Large intestine (tissue), 3 donors: ENCODE results near the gene FAM110D. TPM values are rescaled to one million over a fixed set of nuclear protein-coding genes. Genes with fewer than 3 reads are reported as not detected.
A peak's percentile ranks its signal among the peaks of the same experiment; 100 is the strongest.

Source experiments
- DNase-seq, 2 donors: peaks; one replicate each; pipeline versions ENCODE4 v3.0.0 to v3.0.0-alpha.2; 2013
- H3K27ac ChIP-seq: one replicate; pipeline ENCODE4 v1.5.1; 2013; ENCODE audit warnings: low read length
- H3K27me3 ChIP-seq: 2 replicates; pipeline ENCODE4 v1.6.1; 2013; ENCODE audit warnings: low read length; ENCODE audit not compliant: control insufficient read depth, insufficient read depth
- H3K36me3 ChIP-seq: 2 replicates; pipeline ENCODE4 v1.6.1; 2013; ENCODE audit warnings: low read length; ENCODE audit not compliant: control insufficient read depth, insufficient read depth
- H3K4me1 ChIP-seq: one replicate; pipeline ENCODE4 v1.6.1; 2013; ENCODE audit warnings: low read length; ENCODE audit not compliant: control insufficient read depth, insufficient read depth
- H3K4me3 ChIP-seq: one replicate; pipeline ENCODE4 v1.5.1; 2013; ENCODE audit warnings: low read length
- H3K9me3 ChIP-seq: one replicate; pipeline ENCODE4 v1.6.1; 2013; ENCODE audit warnings: mild to moderate bottlenecking, low read depth, low read length, moderate library complexity; ENCODE audit not compliant: control insufficient read depth
- WGBS: methylation state at CpG from one replicate; pipeline ENCODE4 v1.1.5; 2013; ENCODE audit warnings: low lambda C conversion rate; ENCODE audit not compliant: insufficient coverage; 5-methylcytosine and 5-hydroxymethylcytosine counted together
- polyA plus RNA-seq: library from polyadenylated mRNA; unstranded; fragments of 120-200 nt; gene quantifications from one replicate; pipeline ENCODE4 v1.2.1, GENCODE V29; 2013

Gene FAM110D
- polyA plus RNA-seq, 1 donor = 0.51 TPM

DNA sequence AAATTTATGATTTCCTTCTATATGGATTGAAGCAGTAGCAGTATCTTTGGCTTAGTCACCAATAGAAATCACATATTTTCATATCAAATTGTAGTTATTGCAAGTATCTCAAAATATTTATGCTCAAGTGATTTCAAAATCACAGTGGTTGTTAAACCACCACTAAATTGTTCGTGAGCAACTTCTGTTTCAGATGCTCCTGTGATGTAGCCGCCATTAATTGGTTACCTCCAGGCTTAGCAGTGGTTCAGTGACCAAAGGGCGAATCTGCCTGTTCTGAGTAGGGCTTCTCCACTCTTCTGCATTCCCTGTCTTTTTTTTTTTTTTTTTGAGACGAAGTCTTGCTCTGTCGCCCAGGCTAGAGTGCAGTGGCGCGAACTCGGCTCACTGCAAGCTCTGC lies 16.5 kb downstream of the FAM110D start:
- peaks cover 2% of the 10 kb centered on the region for H3K36me3 ChIP-seq
- no peak for DNase-seq
- WGBS = no CpG with 5 or more reads among the region's 8 CpGs

DNA sequence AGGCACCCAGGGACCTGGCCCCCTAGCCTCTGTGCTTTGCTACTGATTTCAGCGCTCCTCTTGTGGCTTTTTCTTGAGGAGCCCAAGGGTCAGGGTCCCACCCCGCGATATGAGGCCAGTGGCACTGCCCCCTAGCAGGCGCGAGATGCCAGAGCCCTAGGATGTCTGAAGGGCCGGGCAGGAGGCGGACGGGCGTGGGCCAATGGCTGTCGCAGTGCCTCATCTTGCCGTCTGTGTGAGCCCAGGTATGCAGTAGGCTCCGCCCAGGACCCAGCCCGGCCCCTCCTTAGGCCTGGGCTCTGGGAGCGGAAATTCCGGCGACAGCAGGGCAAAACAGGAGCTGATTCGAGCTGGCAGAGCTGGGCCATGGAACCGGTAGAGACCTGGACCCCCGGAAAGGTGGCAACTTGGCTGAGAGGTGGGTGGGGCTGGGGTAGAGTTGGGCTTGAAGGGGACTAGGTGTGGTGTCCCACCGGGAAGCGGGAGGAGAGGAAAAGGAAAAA lies 18.4 kb downstream of the FAM110D start, which contains the start of gene CNKSR1:
TSS of gene CNKSR1 (plus strand) at position 310 of the 503 bp plus-strand sequence. CDS start at position 367, 57 bp downstream.
- H3K36me3 ChIP-seq = peaks cover 18% of the 10 kb centered on the region
- DNase-seq = peak; percentile 94 to 96
- peak within 1 kb of the TSS; percentile 96 for H3K27ac ChIP-seq
- no CpG with 5 or more reads among the region's 21 CpGs for WGBS
- H3K4me1 ChIP-seq = peaks cover 20% of the 10 kb centered on the region
- no peaks in the 10 kb centered on the region for H3K27me3 ChIP-seq
- peak within 1 kb of the TSS; percentile 63 for H3K4me3 ChIP-seq
- no peaks in the 10 kb centered on the region for H3K9me3 ChIP-seq

More for the DNA sequence above, 16.5 kb downstream of the FAM110D start:
- Histone ChIP-seq H3K27me3 (no peaks in the 10 kb centered on the region), H3K4me3 (no peak overlapping the region), H3K27ac (no peak overlapping the region), H3K9me3 (no peaks in the 10 kb centered on the region), H3K4me1 (peaks cover 28% of the 10 kb centered on the region)

DNA sequence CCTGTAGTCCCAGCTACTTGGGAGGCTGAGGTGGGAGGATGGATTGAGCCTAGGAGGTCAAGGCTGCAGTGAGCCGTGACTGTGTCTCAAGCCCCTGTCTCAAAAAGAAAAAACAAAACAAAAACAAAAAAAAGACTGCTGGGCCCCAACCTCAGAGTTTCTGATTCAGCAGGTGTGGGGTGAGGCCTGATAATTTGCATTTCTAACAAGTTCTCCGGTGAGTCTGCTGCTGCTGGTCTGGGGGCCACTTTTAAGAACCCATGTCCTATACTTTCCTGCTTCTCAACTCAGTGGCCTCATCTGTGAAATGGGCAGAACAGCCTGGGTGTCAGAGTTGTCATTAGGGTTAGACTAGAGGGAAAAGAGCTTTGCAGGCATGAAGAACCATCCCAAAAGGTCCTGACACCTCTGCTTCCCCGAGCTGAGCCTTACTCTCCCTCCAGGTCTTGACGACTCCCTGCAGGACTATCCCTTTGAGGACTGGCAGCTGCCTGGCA lies 21.2 kb downstream of the FAM110D start:
- no CpG with 5 or more reads among the region's 4 CpGs for WGBS
- Histone ChIP-seq H3K4me1 (peaks cover 20% of the 10 kb centered on the region), H3K27me3 (no peaks in the 10 kb centered on the region), H3K9me3 (no peaks in the 10 kb centered on the region), H3K27ac (no peak overlapping the region), H3K4me3 (no peak overlapping the region), H3K36me3 (peaks cover 39% of the 10 kb centered on the region)
- DNase-seq = no peak

- no peak for DNase-seq
- Histone ChIP-seq H3K27me3 (no peaks in the 10 kb centered on the region), H3K27ac (no peak overlapping the region), H3K9me3 (no peaks in the 10 kb centered on the region), H3K4me3 (no peak overlapping the region), H3K36me3 (peaks cover 42% of the 10 kb centered on the region), H3K4me1 (peaks cover 19% of the 10 kb centered on the region)
- WGBS = no CpG with 5 or more reads among the region's 9 CpGs
Observed at GRCh38 chr1:26181586-26182382, 22.9 kb downstream of the FAM110D start.

DNA sequence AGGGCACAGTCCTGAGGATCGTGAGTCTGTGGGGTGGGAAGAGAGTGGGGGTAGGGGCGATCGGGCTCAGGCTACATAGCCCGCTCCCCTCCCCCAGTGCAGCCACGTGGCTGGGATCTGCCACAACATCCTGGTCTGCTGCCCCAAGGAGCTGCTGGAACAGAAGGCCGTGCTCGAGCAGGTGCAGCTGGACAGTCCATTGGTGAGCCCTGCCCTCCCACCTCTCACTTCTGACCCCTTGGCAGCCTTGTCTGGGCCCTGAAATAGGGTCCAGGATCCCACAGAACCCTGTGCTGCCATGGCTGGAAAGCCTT lies 23.5 kb downstream of the FAM110D start:
- Histone ChIP-seq H3K36me3 (peaks cover 47% of the 10 kb centered on the region), H3K9me3 (no peaks in the 10 kb centered on the region), H3K4me3 (no peak overlapping the region), H3K27me3 (no peaks in the 10 kb centered on the region), H3K4me1 (peaks cover 15% of the 10 kb centered on the region), H3K27ac (no peak overlapping the region)
- DNase-seq = no peak
- WGBS = no CpG with 5 or more reads among the region's 7 CpGs

DNA sequence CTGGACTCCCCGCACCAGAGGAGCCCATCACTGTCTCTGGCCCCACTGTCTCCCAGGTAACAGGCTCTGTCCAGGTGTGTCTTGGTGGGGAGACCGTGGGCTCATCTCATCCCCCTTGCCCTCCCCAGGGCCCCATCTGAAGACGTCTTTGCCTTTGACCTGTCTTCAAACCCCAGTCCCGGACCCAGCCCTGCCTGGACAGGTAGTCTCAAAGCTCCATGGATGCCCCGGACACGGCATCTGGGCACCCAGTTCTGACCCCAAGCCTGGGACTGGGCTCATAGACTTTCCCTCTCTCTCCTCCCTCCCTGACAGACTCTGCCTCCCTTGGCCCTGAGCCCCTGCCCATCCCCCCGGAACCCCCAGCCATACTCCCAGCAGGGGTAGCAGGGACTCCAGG lies 25.2 kb downstream of the FAM110D start:
- Histone ChIP-seq H3K27ac (no peak overlapping the region), H3K9me3 (no peaks in the 10 kb centered on the region), H3K4me1 (peaks cover 3% of the 10 kb centered on the region), H3K36me3 (peaks cover 59% of the 10 kb centered on the region), H3K4me3 (no peak overlapping the region), H3K27me3 (no peaks in the 10 kb centered on the region)
- DNase-seq = no peak
- WGBS = no CpG with 5 or more reads among the region's 7 CpGs

- no CpG with 5 or more reads among the region's 21 CpGs for WGBS
- no peaks in the 10 kb centered on the region for H3K4me1 ChIP-seq
- H3K36me3 ChIP-seq = peaks cover 66% of the 10 kb centered on the region
- H3K9me3 ChIP-seq = no peaks in the 10 kb centered on the region
- DNase-seq = no peak
- no peak overlapping the region for H3K4me3 ChIP-seq
- no peaks in the 10 kb centered on the region for H3K27me3 ChIP-seq
- H3K27ac ChIP-seq = no peak overlapping the region
Observed at GRCh38 chr1:26184883-26185282, 26.0 kb downstream of the FAM110D start.

DNA sequence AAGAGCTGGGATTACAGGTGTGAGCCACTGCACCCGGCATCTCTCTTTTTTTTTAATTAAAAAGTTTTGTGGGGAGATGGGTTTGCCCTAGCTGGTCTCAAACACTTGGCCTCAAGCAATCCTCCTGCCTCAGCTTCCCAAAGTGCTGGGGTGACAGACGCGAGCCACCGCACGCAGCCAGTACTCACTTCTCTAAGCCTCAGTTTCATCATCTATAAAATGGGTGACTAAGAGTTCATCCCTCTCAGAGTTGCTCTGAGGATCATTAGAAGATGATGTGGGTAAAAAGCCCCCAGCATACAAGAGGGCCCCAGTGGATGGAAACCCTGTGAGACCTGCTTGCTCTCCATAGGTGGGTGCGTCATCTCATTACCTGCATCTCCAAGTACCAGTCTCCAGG lies 29.0 kb downstream of the FAM110D start:
- no peaks in the 10 kb centered on the region for H3K9me3 ChIP-seq
- no peaks in the 10 kb centered on the region for H3K4me1 ChIP-seq
- no peak overlapping the region for H3K4me3 ChIP-seq
- no peaks in the 10 kb centered on the region for H3K27me3 ChIP-seq
- peaks cover 43% of the 10 kb centered on the region for H3K36me3 ChIP-seq
- WGBS = no CpG with 5 or more reads among the region's 6 CpGs
- H3K27ac ChIP-seq = no peak overlapping the region
- no peak for DNase-seq

DNA sequence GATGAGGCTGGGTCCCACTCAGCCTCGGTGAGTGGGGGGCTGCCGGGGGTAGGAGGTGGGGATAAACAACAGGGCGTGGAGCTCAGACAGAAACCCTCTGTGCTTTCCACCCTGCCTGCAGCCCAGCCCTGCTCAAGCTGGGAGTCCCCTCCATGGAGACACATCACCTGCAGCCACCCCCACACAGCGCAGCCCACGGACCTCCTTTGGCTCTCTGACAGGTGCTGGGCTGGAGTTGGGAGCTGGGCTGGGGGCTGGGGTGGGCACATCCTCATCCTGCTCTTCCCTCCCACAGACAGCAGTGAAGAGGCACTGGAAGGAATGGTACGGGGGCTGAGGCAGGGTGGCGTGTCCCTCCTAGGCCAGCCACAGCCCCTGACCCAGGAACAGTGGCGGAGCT lies 29.6 kb downstream of the FAM110D start:
- peaks cover 37% of the 10 kb centered on the region for H3K36me3 ChIP-seq
- no peaks in the 10 kb centered on the region for H3K4me1 ChIP-seq
- no peak overlapping the region for H3K4me3 ChIP-seq
- H3K27me3 ChIP-seq = no peaks in the 10 kb centered on the region
- H3K9me3 ChIP-seq = no peaks in the 10 kb centered on the region
- no CpG with 5 or more reads among the region's 8 CpGs for WGBS
- DNase-seq = no peak
- H3K27ac ChIP-seq = no peak overlapping the region

GRCh38 chr1:26189331-26189730 lies 30.5 kb downstream of the FAM110D start:
- H3K4me3 ChIP-seq = no peak overlapping the region
- H3K27me3 ChIP-seq = no peaks in the 10 kb centered on the region
- no peaks in the 10 kb centered on the region for H3K4me1 ChIP-seq
- WGBS = no CpG with 5 or more reads among the region's 6 CpGs
- DNase-seq = no peak
- H3K27ac ChIP-seq = no peak overlapping the region
- no peaks in the 10 kb centered on the region for H3K9me3 ChIP-seq
- peaks cover 30% of the 10 kb centered on the region for H3K36me3 ChIP-seq
